ENCODE results near the gene VPREB3. TPM values are rescaled to one million over a fixed set of nuclear protein-coding genes. Genes with fewer than 3 reads are reported as not detected.

The VPREB3 gene
- total and polyA plus RNA-seq, 9 donors, result 2.8 TPM; not detected in 8

- no peak for TF ChIP-seq EP300 (IDR thresholded peaks at IDR 0.05)
- no peak for TF ChIP-seq POLR2A (IDR thresholded peaks at IDR 0.05)
- TF ChIP-seq, protein P1, sequence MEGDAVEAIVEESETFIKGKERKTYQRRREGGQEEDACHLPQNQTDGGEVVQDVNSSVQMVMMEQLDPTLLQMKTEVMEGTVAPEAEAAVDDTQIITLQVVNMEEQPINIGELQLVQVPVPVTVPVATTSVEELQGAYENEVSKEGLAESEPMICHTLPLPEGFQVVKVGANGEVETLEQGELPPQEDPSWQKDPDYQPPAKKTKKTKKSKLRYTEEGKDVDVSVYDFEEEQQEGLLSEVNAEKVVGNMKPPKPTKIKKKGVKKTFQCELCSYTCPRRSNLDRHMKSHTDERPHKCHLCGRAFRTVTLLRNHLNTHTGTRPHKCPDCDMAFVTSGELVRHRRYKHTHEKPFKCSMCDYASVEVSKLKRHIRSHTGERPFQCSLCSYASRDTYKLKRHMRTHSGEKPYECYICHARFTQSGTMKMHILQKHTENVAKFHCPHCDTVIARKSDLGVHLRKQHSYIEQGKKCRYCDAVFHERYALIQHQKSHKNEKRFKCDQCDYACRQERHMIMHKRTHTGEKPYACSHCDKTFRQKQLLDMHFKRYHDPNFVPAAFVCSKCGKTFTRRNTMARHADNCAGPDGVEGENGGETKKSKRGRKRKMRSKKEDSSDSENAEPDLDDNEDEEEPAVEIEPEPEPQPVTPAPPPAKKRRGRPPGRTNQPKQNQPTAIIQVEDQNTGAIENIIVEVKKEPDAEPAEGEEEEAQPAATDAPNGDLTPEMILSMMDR (IDR thresholded peaks at IDR 0.05), result no peak
- 46 to 65% (median 57%) methylated on average over 2 of the region's 2 CpGs for WGBS, 3 donors
- no peak overlapping the region for H3K27ac ChIP-seq
- no peaks in the 10 kb centered on the region for H3K36me3 ChIP-seq
- no peak for DNase-seq
- intact Hi-C loops (cut with DNase I), result no loop called here
- no peaks in the 10 kb centered on the region for H3K27me3 ChIP-seq
- H3K4me1 ChIP-seq (ENCODE audit: insufficient read depth), result no peaks in the 10 kb centered on the region
- no peaks in the 10 kb centered on the region for H3K9me3 ChIP-seq
- no peak overlapping the region for H3K4me3 ChIP-seq
These were observed 45.1 kb downstream of the VPREB3 start for GRCh38 chr22:23709107-23709506.

DNA sequence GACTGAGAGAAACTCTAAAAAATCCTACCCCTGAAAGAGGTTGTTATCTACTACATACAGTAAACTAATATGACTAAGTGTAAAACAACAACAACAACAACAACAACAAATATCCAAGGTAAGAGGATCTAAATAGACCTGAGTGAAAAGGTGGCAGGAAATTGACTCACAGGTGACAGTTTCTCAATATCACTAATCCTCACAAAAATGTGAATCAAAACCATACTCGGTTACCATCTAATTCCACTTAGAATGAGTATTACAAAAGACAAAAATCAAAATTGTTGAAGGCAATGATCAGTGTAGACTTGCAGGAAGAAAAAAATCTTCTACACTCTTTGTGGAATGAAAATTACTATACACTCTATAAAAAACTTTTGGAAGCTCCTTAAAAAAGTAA lies 46.0 kb downstream of the VPREB3 start:
- 78 to 93% (median 83%) methylated on average over 1 of the region's 1 CpG for WGBS, 3 donors
- intact Hi-C loops (cut with DNase I), result no loop called here
- H3K27me3 ChIP-seq, result no peaks in the 10 kb centered on the region
- no peak overlapping the region for H3K4me3 ChIP-seq
- no peaks in the 10 kb centered on the region for H3K36me3 ChIP-seq
- no peak overlapping the region for H3K27ac ChIP-seq
- TF ChIP-seq, protein P1 (IDR thresholded peaks at IDR 0.05), result no peak
- TF ChIP-seq EP300 (IDR thresholded peaks at IDR 0.05), result no peak
- H3K4me1 ChIP-seq (ENCODE audit: insufficient read depth), result no peaks in the 10 kb centered on the region
- no peak for DNase-seq
- H3K9me3 ChIP-seq, result no peaks in the 10 kb centered on the region

DNA sequence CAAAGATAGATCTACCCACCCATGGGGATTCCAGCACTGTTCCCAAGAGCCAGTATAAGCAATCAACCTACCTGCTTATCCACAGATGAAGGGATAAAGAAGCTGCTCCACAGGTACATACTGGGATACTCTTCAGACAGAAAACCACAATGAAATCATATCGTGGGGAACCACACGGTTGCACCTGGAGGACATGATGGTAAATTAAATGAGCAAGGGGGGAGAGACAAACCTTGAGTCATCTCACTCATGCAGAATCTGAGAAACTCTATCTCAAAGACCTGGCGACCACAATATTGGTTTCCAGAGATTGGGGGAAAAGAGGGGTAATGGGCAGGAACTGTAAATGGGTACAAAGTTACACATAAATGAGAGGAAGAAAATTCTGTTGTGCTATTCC lies 48.9 kb downstream of the VPREB3 start:
- Histone ChIP-seq H3K4me3 (no peak overlapping the region), H3K4me1 (ENCODE audit: insufficient read depth) (no peaks in the 10 kb centered on the region), H3K36me3 (no peaks in the 10 kb centered on the region), H3K27ac (no peak overlapping the region), H3K9me3 (no peaks in the 10 kb centered on the region), H3K27me3 (no peaks in the 10 kb centered on the region)
- WGBS, 3 donors, result 87 to 91% (median 87%) methylated on average over 3 of the region's 3 CpGs
- intact Hi-C loops (cut with DNase I), result no loop called here
- TF ChIP-seq, protein P1 (IDR thresholded peaks at IDR 0.05), result no peak
- TF ChIP-seq POLR2A (IDR thresholded peaks at IDR 0.05), result no peak
- no peak for TF ChIP-seq EP300 (IDR thresholded peaks at IDR 0.05)
- DNase-seq, result no peak

GRCh38 chr22:23704829-23705228 lies 49.4 kb downstream of the VPREB3 start:
- WGBS, 3 donors, result 91 to 94% (median 93%) methylated on average over 3 of the region's 3 CpGs
- no peak for DNase-seq
- TF ChIP-seq, protein P1 (IDR thresholded peaks at IDR 0.05), result no peak
- TF ChIP-seq EP300 (IDR thresholded peaks at IDR 0.05) (no peak), POLR2A (IDR thresholded peaks at IDR 0.05) (no peak)
- Histone ChIP-seq H3K27ac (no peak overlapping the region), H3K27me3 (no peaks in the 10 kb centered on the region), H3K9me3 (no peaks in the 10 kb centered on the region), H3K4me3 (no peak overlapping the region), H3K36me3 (no peaks in the 10 kb centered on the region), H3K4me1 (ENCODE audit: insufficient read depth) (no peaks in the 10 kb centered on the region)
- intact Hi-C loops (cut with DNase I), result no loop called here

GRCh38 chr22:23704062-23704461 lies 50.2 kb downstream of the VPREB3 start:
- H3K4me1 ChIP-seq (ENCODE audit: insufficient read depth), result no peaks in the 10 kb centered on the region
- intact Hi-C loops (cut with DNase I), result no loop called here
- no peak for DNase-seq
- no peak overlapping the region for H3K4me3 ChIP-seq
- WGBS, 3 donors, result 90 to 92% (median 91%) methylated on average over 5 of the region's 5 CpGs
- H3K36me3 ChIP-seq, result no peaks in the 10 kb centered on the region
- no peak overlapping the region for H3K27ac ChIP-seq
- TF ChIP-seq EP300 (IDR thresholded peaks at IDR 0.05) (no peak), POLR2A (IDR thresholded peaks at IDR 0.05) (no peak)
- TF ChIP-seq, protein P1 (IDR thresholded peaks at IDR 0.05), result no peak
- H3K9me3 ChIP-seq, result no peaks in the 10 kb centered on the region
- H3K27me3 ChIP-seq, result no peaks in the 10 kb centered on the region
